GM12874 (cell line): Measurements from ENCODE around the gene PSMA5.

ENCODE experiments used
- CTCF ChIP-seq: IDR thresholded peaks from 2 replicates; pipeline ENCODE4 v1.5.1; 2011; ENCODE audit warnings: low read depth, mild to moderate bottlenecking, control low read depth, low read length, moderate library complexity; ENCODE audit not compliant: insufficient read depth

PSMA5 gene

GRCh38 chr1:109368464-109368863 is 57.8 kb downstream of the PSMA5 start:
- no peak for TF ChIP-seq CTCF

GRCh38 chr1:109367626-109368025 is 58.6 kb downstream of the PSMA5 start:
- no peak for TF ChIP-seq CTCF

GRCh38 chr1:109365642-109366204 is 60.5 kb downstream of the PSMA5 start:
- TF ChIP-seq CTCF, result no peak

- TF ChIP-seq CTCF, result no peak
These were observed 64.6 kb downstream of the PSMA5 start for GRCh38 chr1:109361649-109362048.

- no peak for TF ChIP-seq CTCF
These were observed 65.2 kb downstream of the PSMA5 start for GRCh38 chr1:109361069-109361468.

- no peak for TF ChIP-seq CTCF
These were observed 68.6 kb downstream of the PSMA5 start for GRCh38 chr1:109357616-109358015.

- no peak for TF ChIP-seq CTCF
These were observed 69.3 kb downstream of the PSMA5 start for GRCh38 chr1:109356915-109357314.
